ENCODE results near the gene FAM170B.

The FAM170B gene

GRCh38 chr10:49118430-49119074 lies 15.3 kb downstream of the FAM170B start:
- DNase-seq (ENCODE audit: low spot score): no peak
- H3K27ac ChIP-seq: no peak overlapping the region
- POLR2A ChIA-PET (ENCODE audit: low non-redundant PET): no interaction called here
- CTCF ChIA-PET: interaction anchor here (0.9 kb wide), 1 partner anchor 462 kb away, joined by 3 read pairs; no protein-coding TSS in a partner anchor
- no peak for TF ChIP-seq CTCF (conservative IDR thresholded peaks at IDR 0.05; ENCODE audit: low read depth)

DNA sequence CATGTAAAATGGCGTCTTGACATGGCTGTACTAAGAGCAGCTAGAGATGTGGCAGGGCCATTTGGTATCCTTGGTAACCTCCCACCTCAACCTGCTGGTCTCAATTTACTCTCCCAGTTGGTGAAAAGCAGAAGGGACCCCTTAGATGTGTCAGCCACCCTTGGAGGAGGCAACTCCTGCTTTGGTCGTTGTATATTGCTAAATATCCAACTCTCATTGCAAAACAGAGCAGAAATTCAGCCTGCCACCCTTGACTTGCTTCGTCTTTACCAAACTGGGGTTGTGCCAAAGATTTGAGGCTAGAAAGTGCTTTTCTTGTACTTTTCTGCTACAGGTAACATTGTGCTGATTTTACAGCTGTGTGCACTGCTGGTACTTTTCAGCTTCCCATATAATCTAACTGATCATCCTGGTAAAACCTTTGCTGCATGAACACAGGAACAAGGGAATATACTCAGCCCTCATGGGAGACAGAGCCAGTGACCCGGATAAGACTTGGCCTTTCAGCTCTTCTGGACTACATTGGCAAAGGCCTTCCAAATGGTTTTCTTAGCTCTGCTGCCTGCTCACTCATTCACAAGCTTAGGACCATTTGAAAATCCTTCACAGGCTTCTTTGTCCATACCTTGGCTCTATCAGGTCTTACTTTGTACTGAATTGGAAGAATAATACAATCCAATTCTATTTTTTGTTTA lies 16.3 kb downstream of the FAM170B start:
- DNase-seq (ENCODE audit: low spot score): no peak
- CTCF ChIA-PET: interaction anchor here (1.0 kb wide), 1 partner anchor 44 kb away, joined by 4 read pairs; no protein-coding TSS in a partner anchor
- no peak for TF ChIP-seq CTCF (conservative IDR thresholded peaks at IDR 0.05; ENCODE audit: low read depth)
- H3K27ac ChIP-seq: no peak overlapping the region
- POLR2A ChIA-PET (ENCODE audit: low non-redundant PET): no interaction called here

- CTCF ChIA-PET: interaction anchor here (0.6 to 1.0 kb wide), 2 partner anchors 45 to 89 kb away, joined by 3 to 4 read pairs; no protein-coding TSS in a partner anchor
Measured at GRCh38 chr10:49116509-49117375, 17.1 kb downstream of the FAM170B start.

GRCh38 chr10:49115796-49116508 lies 17.9 kb downstream of the FAM170B start:
- CTCF ChIA-PET: no interaction called here
- H3K27ac ChIP-seq: no peak overlapping the region
- POLR2A ChIA-PET (ENCODE audit: low non-redundant PET): no interaction called here
- DNase-seq (ENCODE audit: low spot score): no peak
- TF ChIP-seq CTCF (conservative IDR thresholded peaks at IDR 0.05; ENCODE audit: low read depth): no peak

More at GRCh38 chr10:49116509-49117375, 17.1 kb downstream of the FAM170B start:
- no peak for TF ChIP-seq CTCF (conservative IDR thresholded peaks at IDR 0.05; ENCODE audit: low read depth)
- H3K27ac ChIP-seq: no peak overlapping the region
- POLR2A ChIA-PET (ENCODE audit: low non-redundant PET): no interaction called here
- no peak for DNase-seq (ENCODE audit: low spot score)

GRCh38 chr10:49115015-49115795 lies 18.6 kb downstream of the FAM170B start, which contains the start of gene VSTM4:
VSTM4 (minus strand) TSS chr10:49115522; CDS start chr10:49115485, 37 bp downstream.
- no peak for DNase-seq (ENCODE audit: low spot score)
- no peak within 1 kb of the TSS for H3K27ac ChIP-seq
- no peak for TF ChIP-seq CTCF (conservative IDR thresholded peaks at IDR 0.05; ENCODE audit: low read depth)
- ChIA-PET CTCF (no interaction called here), POLR2A (ENCODE audit: low non-redundant PET) (no interaction called here)

All from RWPE1 (cell line).